ENCODE measurements around the gene ANO6. TPM values are rescaled to one million over a fixed set of nuclear protein-coding genes. Genes with fewer than 3 reads are reported as not detected.

The ANO6 gene
- polyA plus RNA-seq, 1 donor (not counting 4 experiments of a cell fraction or from before 2014, with no cell fraction given) = 64.3 TPM

DNA sequence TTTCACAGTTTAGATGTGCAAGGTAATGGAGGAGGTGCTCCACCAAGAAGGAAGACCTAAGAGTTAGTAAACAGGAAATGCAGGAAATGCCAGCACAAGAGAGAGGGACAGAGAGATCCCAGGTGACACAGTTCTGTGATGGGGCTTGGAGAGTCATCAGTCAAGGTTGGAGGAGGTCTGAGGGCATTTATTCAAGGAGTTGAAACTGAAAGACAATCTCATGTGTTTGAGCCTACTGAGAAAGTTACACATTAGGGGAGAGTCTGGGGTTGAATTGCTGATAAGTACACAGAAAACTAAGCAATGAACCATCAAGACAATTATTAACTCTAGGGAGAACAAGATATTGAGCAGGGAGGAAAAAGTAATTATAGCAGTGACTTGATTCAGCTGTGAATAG is 138.5 kb downstream of the ANO6 start:
- Histone ChIP-seq H4K20me1 (ENCODE audit: control insufficient read depth, extremely low read depth, insufficient read depth, low read length) (no peaks in the 10 kb centered on the region), H3K27ac (ENCODE audit: control insufficient read depth, insufficient read depth, low read length) (no peak overlapping the region), H3K79me2 (ENCODE audit: control insufficient read depth, insufficient read depth, low read length) (no peaks in the 10 kb centered on the region), H3K9ac (ENCODE audit: control insufficient read depth, extremely low read depth, insufficient read depth, low read length) (no peak overlapping the region), H3K4me3 (ENCODE audit: control insufficient read depth in 2 of 3, extremely low read depth in 1 of 3, insufficient read depth in 2 of 3, low read depth in 1 of 3, low read length in 3 of 3) (no peak overlapping the region), H2AFZ (ENCODE audit: control insufficient read depth, low read length) (no peak overlapping the region), H3K9me3 (ENCODE audit: control insufficient read depth, low read depth, low read length) (no peaks in the 10 kb centered on the region), H3K9me1 (ENCODE audit: control insufficient read depth, extremely low read depth, insufficient read depth, low read length) (peaks cover 2% of the 10 kb centered on the region), H3K4me1 (ENCODE audit: control insufficient read depth, extremely low read depth, insufficient read depth, low read length) (peaks cover 4% of the 10 kb centered on the region), H3K36me3 (ENCODE audit: control insufficient read depth in 2 of 2, extremely low read depth in 1 of 2, insufficient read depth in 2 of 2, low read length in 2 of 2) (peaks cover 28 to 31% of the 10 kb centered on the region in 2 experiments), H3K27me3 (ENCODE audit: control insufficient read depth, extremely low read depth, insufficient read depth, low read length) (no peaks in the 10 kb centered on the region), H3K4me2 (ENCODE audit: control insufficient read depth, extremely low read depth, insufficient read depth, low read depth, low read length) (no peak overlapping the region)
- no peak for TF ChIP-seq EZH2 (IDR thresholded peaks at IDR 0.05; ENCODE audit: low read length)
- TF ChIP-seq, protein P1, sequence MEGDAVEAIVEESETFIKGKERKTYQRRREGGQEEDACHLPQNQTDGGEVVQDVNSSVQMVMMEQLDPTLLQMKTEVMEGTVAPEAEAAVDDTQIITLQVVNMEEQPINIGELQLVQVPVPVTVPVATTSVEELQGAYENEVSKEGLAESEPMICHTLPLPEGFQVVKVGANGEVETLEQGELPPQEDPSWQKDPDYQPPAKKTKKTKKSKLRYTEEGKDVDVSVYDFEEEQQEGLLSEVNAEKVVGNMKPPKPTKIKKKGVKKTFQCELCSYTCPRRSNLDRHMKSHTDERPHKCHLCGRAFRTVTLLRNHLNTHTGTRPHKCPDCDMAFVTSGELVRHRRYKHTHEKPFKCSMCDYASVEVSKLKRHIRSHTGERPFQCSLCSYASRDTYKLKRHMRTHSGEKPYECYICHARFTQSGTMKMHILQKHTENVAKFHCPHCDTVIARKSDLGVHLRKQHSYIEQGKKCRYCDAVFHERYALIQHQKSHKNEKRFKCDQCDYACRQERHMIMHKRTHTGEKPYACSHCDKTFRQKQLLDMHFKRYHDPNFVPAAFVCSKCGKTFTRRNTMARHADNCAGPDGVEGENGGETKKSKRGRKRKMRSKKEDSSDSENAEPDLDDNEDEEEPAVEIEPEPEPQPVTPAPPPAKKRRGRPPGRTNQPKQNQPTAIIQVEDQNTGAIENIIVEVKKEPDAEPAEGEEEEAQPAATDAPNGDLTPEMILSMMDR (optimal IDR thresholded peaks at IDR 0.05 in 1 of 3, IDR thresholded peaks at IDR 0.05 in 1 of 3, conservative IDR thresholded peaks at IDR 0.05 in 1 of 3; ENCODE audit: extremely low read depth in 1 of 3, insufficient read depth in 2 of 3, low read length in 3 of 3) = no peak
- no peak for FAIRE-seq
- DNase-seq (ENCODE audit: low read depth, low spot score) = no peak
- dilution Hi-C loops (cut with MboI; ENCODE audit: extremely low pct_ligation_motif_present, low sequenced_read_pairs) = no loop called here

DNA sequence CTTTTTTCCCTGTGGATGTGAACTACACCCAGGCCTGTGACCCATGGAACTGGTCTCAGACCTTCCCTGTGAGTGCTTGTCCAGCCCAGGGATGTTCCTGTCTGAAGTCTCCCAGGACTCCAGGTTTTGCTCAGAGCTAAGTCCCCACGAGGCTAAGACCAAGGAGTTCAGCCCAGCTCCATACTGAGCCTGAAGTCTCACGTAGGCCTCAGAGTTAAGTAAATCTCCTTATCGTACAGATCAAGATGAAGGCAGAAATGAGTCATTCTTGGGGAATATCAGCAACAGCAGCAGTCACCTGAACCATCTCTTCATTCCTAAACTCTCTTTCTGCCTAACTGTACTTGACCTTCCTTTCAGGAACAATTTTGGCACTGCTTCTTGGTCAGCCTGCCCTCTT is 139.8 kb downstream of the ANO6 start:
- Histone ChIP-seq H3K9me1 (ENCODE audit: control insufficient read depth, extremely low read depth, insufficient read depth, low read length) (peaks cover 2% of the 10 kb centered on the region), H3K4me2 (ENCODE audit: control insufficient read depth, extremely low read depth, insufficient read depth, low read depth, low read length) (no peak overlapping the region)

More for the DNA sequence above, 139.8 kb downstream of the ANO6 start:
- no peaks in the 10 kb centered on the region for H4K20me1 ChIP-seq (ENCODE audit: control insufficient read depth, extremely low read depth, insufficient read depth, low read length)
- H3K27ac ChIP-seq (ENCODE audit: control insufficient read depth, insufficient read depth, low read length) = peak overlapping the region; percentile 15
- FAIRE-seq (peak; percentile 60), DNase-seq (ENCODE audit: low read depth, low spot score) (no peak)
- H3K4me3 ChIP-seq (ENCODE audit: control insufficient read depth in 2 of 3, extremely low read depth in 1 of 3, insufficient read depth in 2 of 3, low read depth in 1 of 3, low read length in 3 of 3) = no peak overlapping the region
- H3K27me3 ChIP-seq (ENCODE audit: control insufficient read depth, extremely low read depth, insufficient read depth, low read length) = no peaks in the 10 kb centered on the region
- peaks cover 4% of the 10 kb centered on the region for H3K4me1 ChIP-seq (ENCODE audit: control insufficient read depth, extremely low read depth, insufficient read depth, low read length)
- dilution Hi-C loops (cut with MboI; ENCODE audit: extremely low pct_ligation_motif_present, low sequenced_read_pairs) = no loop called here
- peaks cover 19 to 29% of the 10 kb centered on the region in 2 experiments for H3K36me3 ChIP-seq (ENCODE audit: control insufficient read depth in 2 of 2, extremely low read depth in 1 of 2, insufficient read depth in 2 of 2, low read length in 2 of 2)
- H3K79me2 ChIP-seq (ENCODE audit: control insufficient read depth, insufficient read depth, low read length) = peaks cover 3% of the 10 kb centered on the region
- no peak overlapping the region for H2AFZ ChIP-seq (ENCODE audit: control insufficient read depth, low read length)
- H3K9me3 ChIP-seq (ENCODE audit: control insufficient read depth, low read depth, low read length) = no peaks in the 10 kb centered on the region
- peak overlapping the region; percentile 31 for H3K9ac ChIP-seq (ENCODE audit: control insufficient read depth, extremely low read depth, insufficient read depth, low read length)
- TF ChIP-seq, protein P1 (optimal IDR thresholded peaks at IDR 0.05 in 1 of 3, IDR thresholded peaks at IDR 0.05 in 1 of 3, conservative IDR thresholded peaks at IDR 0.05 in 1 of 3; ENCODE audit: extremely low read depth in 1 of 3, insufficient read depth in 2 of 3, low read length in 3 of 3) = no peak
- no peak for TF ChIP-seq EZH2 (IDR thresholded peaks at IDR 0.05; ENCODE audit: low read length)

Data from keratinocyte (primary cell).